Neural progenitor cell (in vitro differentiated cells): ENCODE measurements around the gene PPP1R27. TPM values are rescaled to one million over a fixed set of nuclear protein-coding genes. Genes with fewer than 3 reads are reported as not detected.

Source experiments
- DNase-seq: peaks from one replicate; pipeline ENCODE4 v3.0.0-alpha.2; 2016; ENCODE audit warnings: low spot score
- H2AFZ ChIP-seq: fragments of 200-600 bp; sonication (generic); replicated peaks from 2 replicates; pipeline ENCODE4 v1.6.1; 2016; ENCODE audit warnings: antibody characterized with exemption
- H3F3A ChIP-seq: fragments of 200-600 bp; sonication (generic); 2 replicates; pipeline ENCODE4 v1.6.1; 2016; ENCODE audit warnings: antibody characterized with exemption, low read depth
- H3K27ac ChIP-seq: fragments of 200-600 bp; sonication (generic); 2 replicates; pipeline ENCODE4 v1.5.1; 2016; ENCODE audit warnings: mild to moderate bottlenecking
- H3K27me3 ChIP-seq: fragments of 200-600 bp; sonication (generic); 2 replicates; pipeline ENCODE4 v1.6.1; 2016; ENCODE audit warnings: mild to moderate bottlenecking, moderate library complexity
- H3K36me3 ChIP-seq: fragments of 200-600 bp; sonication (generic); 2 replicates; pipeline ENCODE4 v1.5.1; 2016
- H3K4me1 ChIP-seq: fragments of 200-600 bp; sonication (generic); 2 replicates; pipeline ENCODE4 v1.6.1; 2016; ENCODE audit warnings: mixed run types
- H3K4me2 ChIP-seq: fragments of 200-600 bp; sonication (generic); 2 replicates; pipeline ENCODE4 v1.6.1; 2016
- H3K4me3 ChIP-seq: fragments of 200-600 bp; sonication (generic); 2 replicates; pipeline ENCODE4 v1.5.1; 2016
- H3K79me2 ChIP-seq: fragments of 200-600 bp; sonication (generic); 2 replicates; pipeline ENCODE4 v1.6.1; 2016; ENCODE audit warnings: low read depth
- H3K9ac ChIP-seq: fragments of 200-600 bp; sonication (generic); 2 replicates; pipeline ENCODE4 v1.6.1; 2016
- H3K9me3 ChIP-seq: fragments of 200-600 bp; sonication (generic); 2 replicates; pipeline ENCODE4 v1.5.1; 2016; ENCODE audit warnings: low read depth
- H4K20me1 ChIP-seq: fragments of 200-600 bp; sonication (generic); 2 replicates; pipeline ENCODE4 v1.6.1; 2016; ENCODE audit warnings: low read depth
- H3K27ac Mint-ChIP-seq: 3 replicates; pipeline ENCODE4 v1.8.0; 2021; ENCODE audit warnings: mixed read lengths
- H3K27me3 Mint-ChIP-seq: 2 replicates; pipeline ENCODE4 v1.8.0; 2022; ENCODE audit warnings: low read depth, mild to moderate bottlenecking, inconsistent platforms, moderate library complexity, mixed read lengths; ENCODE audit not compliant: insufficient read depth
- H3K36me3 Mint-ChIP-seq: 3 replicates; pipeline ENCODE4 v1.8.0; 2021; ENCODE audit warnings: mixed read lengths
- H3K4me1 Mint-ChIP-seq: 3 replicates; pipeline ENCODE4 v1.8.0; 2021; ENCODE audit warnings: mixed read lengths
- H3K4me3 Mint-ChIP-seq: 3 replicates; pipeline ENCODE4 v1.8.0; 2021; ENCODE audit warnings: mild to moderate bottlenecking, moderate library complexity, mixed read lengths
- H3K9me3 Mint-ChIP-seq: 3 replicates; pipeline ENCODE4 v1.8.0; 2020; ENCODE audit warnings: mixed read lengths
- EZH2 ChIP-seq: fragments of 200-600 bp; sonication (generic); IDR thresholded peaks from 2 replicates; pipeline ENCODE4 v1.6.1; 2017; ENCODE audit warnings: antibody characterized with exemption, mild to moderate bottlenecking, moderate library complexity
- EZH2phosphoT487 ChIP-seq: fragments of 200-600 bp; sonication (generic); IDR thresholded peaks from 2 replicates; pipeline ENCODE4 v1.6.1; 2017; ENCODE audit warnings: antibody characterized with exemption
- total RNA-seq: library from RNA; depleted of rRNA; stranded (reverse); fragments of >200 nt; gene quantifications from 2 replicates; pipeline ENCODE4 v1.2.3, GENCODE V29; 2015; ENCODE audit warnings: low replicate concordance
- TF ChIP-seq, protein P1 (sequence below): fragments of 200-600 bp; sonication (generic); IDR thresholded peaks from 2 replicates; pipeline ENCODE4 v1.5.1; 2017; ENCODE audit warnings: antibody characterized with exemption, mild to moderate bottlenecking

Gene PPP1R27
- total RNA-seq, 1 donor from 2014 or later = not detected

DNA sequence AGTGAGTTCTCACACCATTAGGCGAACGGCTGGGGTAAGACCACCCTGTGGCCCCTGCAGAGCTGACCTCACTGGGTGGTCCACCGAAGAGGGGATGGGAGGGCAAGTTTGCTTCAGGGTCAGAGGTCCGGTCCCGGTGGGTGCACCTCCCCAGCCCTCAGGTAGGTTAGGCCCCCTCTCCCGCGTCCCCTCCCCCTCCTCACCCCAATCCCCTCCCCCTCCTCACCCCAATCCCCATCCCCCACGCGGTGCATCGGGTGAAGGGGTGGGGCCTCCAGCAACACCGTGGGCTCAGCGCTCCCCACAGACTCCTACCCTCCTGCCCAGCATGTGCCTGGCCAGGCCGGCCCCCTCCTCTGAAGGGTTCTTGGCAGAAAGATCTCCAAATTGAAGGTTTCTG is 15.1 kb downstream of the PPP1R27 start:
- H3K4me2 ChIP-seq = no peak overlapping the region
- no peaks in the 10 kb centered on the region for H3K36me3 ChIP-seq
- H3K4me3 ChIP-seq = no peak overlapping the region
- H2AFZ ChIP-seq = no peak overlapping the region
- Mint-ChIP-seq H3K27me3 (peaks cover 9% of the 10 kb centered on the region), H3K9me3 (no peaks in the 10 kb centered on the region), H3K36me3 (peaks cover 2% of the 10 kb centered on the region), H3K4me3 (no peak overlapping the region), H3K4me1 (peaks cover 3% of the 10 kb centered on the region), H3K27ac (no peak overlapping the region)
- TF ChIP-seq EZH2 = no peak
- TF ChIP-seq, protein P1, sequence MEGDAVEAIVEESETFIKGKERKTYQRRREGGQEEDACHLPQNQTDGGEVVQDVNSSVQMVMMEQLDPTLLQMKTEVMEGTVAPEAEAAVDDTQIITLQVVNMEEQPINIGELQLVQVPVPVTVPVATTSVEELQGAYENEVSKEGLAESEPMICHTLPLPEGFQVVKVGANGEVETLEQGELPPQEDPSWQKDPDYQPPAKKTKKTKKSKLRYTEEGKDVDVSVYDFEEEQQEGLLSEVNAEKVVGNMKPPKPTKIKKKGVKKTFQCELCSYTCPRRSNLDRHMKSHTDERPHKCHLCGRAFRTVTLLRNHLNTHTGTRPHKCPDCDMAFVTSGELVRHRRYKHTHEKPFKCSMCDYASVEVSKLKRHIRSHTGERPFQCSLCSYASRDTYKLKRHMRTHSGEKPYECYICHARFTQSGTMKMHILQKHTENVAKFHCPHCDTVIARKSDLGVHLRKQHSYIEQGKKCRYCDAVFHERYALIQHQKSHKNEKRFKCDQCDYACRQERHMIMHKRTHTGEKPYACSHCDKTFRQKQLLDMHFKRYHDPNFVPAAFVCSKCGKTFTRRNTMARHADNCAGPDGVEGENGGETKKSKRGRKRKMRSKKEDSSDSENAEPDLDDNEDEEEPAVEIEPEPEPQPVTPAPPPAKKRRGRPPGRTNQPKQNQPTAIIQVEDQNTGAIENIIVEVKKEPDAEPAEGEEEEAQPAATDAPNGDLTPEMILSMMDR = no peak
- no peak for TF ChIP-seq EZH2phosphoT487
- H3K4me1 ChIP-seq = no peaks in the 10 kb centered on the region
- H3K27me3 ChIP-seq = no peaks in the 10 kb centered on the region
- peaks cover 6% of the 10 kb centered on the region for H3F3A ChIP-seq
- no peak overlapping the region for H3K27ac ChIP-seq
- H3K9ac ChIP-seq = no peak overlapping the region
- no peak for DNase-seq
- H4K20me1 ChIP-seq = peaks cover 3% of the 10 kb centered on the region
- no peaks in the 10 kb centered on the region for H3K9me3 ChIP-seq
- H3K79me2 ChIP-seq = no peaks in the 10 kb centered on the region

DNA sequence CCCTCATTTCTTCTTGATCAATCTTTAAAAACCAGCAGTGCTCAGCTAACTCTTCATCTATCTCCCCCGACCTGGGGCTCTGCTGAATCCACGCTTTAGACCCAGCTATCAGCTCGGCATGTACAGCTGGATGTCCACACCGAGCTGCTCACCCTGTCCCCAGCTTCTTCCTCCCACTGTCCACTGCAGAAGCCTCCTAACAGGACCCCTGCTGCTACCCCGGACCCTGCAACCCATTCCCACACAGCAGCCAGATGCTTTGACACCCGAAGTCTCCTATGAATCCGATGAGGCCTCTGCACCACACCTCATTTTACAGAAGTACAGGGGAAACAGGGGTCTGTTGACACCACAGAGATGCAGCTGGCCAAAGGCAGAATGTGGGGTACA is 17.1 kb downstream of the PPP1R27 start:
- Histone ChIP-seq H3K9ac (no peak overlapping the region), H3K4me1 (no peaks in the 10 kb centered on the region), H3K36me3 (no peaks in the 10 kb centered on the region), H3K9me3 (no peaks in the 10 kb centered on the region), H4K20me1 (no peaks in the 10 kb centered on the region), H3K4me3 (no peak overlapping the region), H3K27ac (no peak overlapping the region), H3F3A (peaks cover 6% of the 10 kb centered on the region), H3K4me2 (no peak overlapping the region), H3K27me3 (no peaks in the 10 kb centered on the region), H2AFZ (no peak overlapping the region), H3K79me2 (no peaks in the 10 kb centered on the region)
- Mint-ChIP-seq H3K27ac (no peak overlapping the region), H3K9me3 (no peaks in the 10 kb centered on the region), H3K27me3 (peaks cover 9% of the 10 kb centered on the region), H3K4me1 (peaks cover 3% of the 10 kb centered on the region), H3K4me3 (no peak overlapping the region), H3K36me3 (peaks cover 2% of the 10 kb centered on the region)
- no peak for TF ChIP-seq EZH2phosphoT487
- TF ChIP-seq, protein P1 = no peak
- no peak for TF ChIP-seq EZH2
- no peak for DNase-seq

DNA sequence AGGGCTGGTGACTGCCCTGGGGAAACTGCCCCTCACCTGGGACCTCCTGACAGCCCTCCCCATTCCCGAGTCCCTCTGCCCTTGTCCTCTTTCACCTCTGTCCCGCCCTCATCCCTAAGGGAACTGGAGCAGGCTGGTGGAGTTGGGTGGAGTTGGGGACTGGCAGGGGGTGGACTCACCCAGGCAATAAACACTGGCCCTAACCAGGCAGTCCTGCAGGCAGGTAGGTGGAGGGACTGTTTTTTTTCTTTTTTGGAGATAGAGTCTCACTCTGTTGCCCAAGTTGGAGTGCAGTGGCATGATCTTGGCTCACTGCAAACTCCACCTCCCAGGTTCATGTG is 19.2 kb downstream of the PPP1R27 start:
- Mint-ChIP-seq H3K4me3 (no peak overlapping the region), H3K27me3 (peaks cover 6% of the 10 kb centered on the region), H3K27ac (no peak overlapping the region), H3K36me3 (no peaks in the 10 kb centered on the region), H3K4me1 (peaks cover 3% of the 10 kb centered on the region), H3K9me3 (no peaks in the 10 kb centered on the region)
- Histone ChIP-seq H3K36me3 (no peaks in the 10 kb centered on the region), H3K9ac (no peak overlapping the region), H2AFZ (no peak overlapping the region), H3K79me2 (no peaks in the 10 kb centered on the region), H3K27ac (no peak overlapping the region), H3K4me3 (no peak overlapping the region), H3K4me2 (no peak overlapping the region), H3F3A (peaks cover 6% of the 10 kb centered on the region), H3K9me3 (no peaks in the 10 kb centered on the region), H3K4me1 (no peaks in the 10 kb centered on the region), H3K27me3 (no peaks in the 10 kb centered on the region), H4K20me1 (no peaks in the 10 kb centered on the region)
- DNase-seq = no peak
- TF ChIP-seq, protein P1 = no peak
- TF ChIP-seq EZH2 = no peak
- TF ChIP-seq EZH2phosphoT487 = no peak
